H9 (cell line): ENCODE results near the gene MAP3K20. TPM values are rescaled to one million over a fixed set of nuclear protein-coding genes. Genes with fewer than 3 reads are reported as not detected.

Experiments used
- DNase-seq: peaks from one replicate; pipeline ENCODE4 v3.0.0-alpha.2; 2017
- H2AFZ ChIP-seq: one replicate; pipeline ENCODE4 v1.6.1; 2013; ENCODE audit warnings: mild to moderate bottlenecking, low read length, control low read depth, moderate library complexity
- H2AK5ac ChIP-seq: 2 replicates; pipeline ENCODE4 v1.6.1; 2013; ENCODE audit warnings: low read length, control low read depth, mixed read lengths; ENCODE audit not compliant: insufficient read length
- H2BK120ac ChIP-seq: one replicate; pipeline ENCODE4 v1.6.1; 2013; ENCODE audit warnings: low read depth, mild to moderate bottlenecking, low read length, control low read depth, inconsistent platforms; ENCODE audit not compliant: poor library complexity, severe bottlenecking
- H2BK12ac ChIP-seq: 2 replicates; pipeline ENCODE4 v1.6.1; 2013; ENCODE audit warnings: low read length, control low read depth, mixed read lengths, low read depth; ENCODE audit not compliant: insufficient read length
- H2BK15ac ChIP-seq: 2 replicates; pipeline ENCODE4 v1.6.1; 2013; ENCODE audit warnings: low read depth, low read length, control low read depth
- H2BK20ac ChIP-seq: one replicate; pipeline ENCODE4 v1.6.1; 2013; ENCODE audit warnings: low read depth, mild to moderate bottlenecking, low read length, control low read depth, inconsistent platforms; ENCODE audit not compliant: poor library complexity, severe bottlenecking
- H2BK5ac ChIP-seq: 2 replicates; pipeline ENCODE4 v1.6.1; 2013; ENCODE audit warnings: low read length, control low read depth, mixed read lengths; ENCODE audit not compliant: insufficient read length
- H3K14ac ChIP-seq: 2 replicates; pipeline ENCODE4 v1.6.1; 2013; ENCODE audit warnings: low read length, control low read depth; ENCODE audit not compliant: insufficient read depth
- H3K18ac ChIP-seq: 2 replicates; pipeline ENCODE4 v1.6.1; 2013; ENCODE audit warnings: low read depth, mild to moderate bottlenecking, mixed read lengths, low read length, control low read depth; ENCODE audit not compliant: insufficient read length
- H3K23ac ChIP-seq: 2 replicates; pipeline ENCODE4 v1.6.1; 2013; ENCODE audit warnings: low read length, control low read depth, mixed read lengths, low read depth; ENCODE audit not compliant: insufficient read length
- H3K23me2 ChIP-seq: 2 replicates; pipeline ENCODE4 v1.6.1; 2013; ENCODE audit warnings: low read depth, mild to moderate bottlenecking, mixed read lengths, low read length, control low read depth; ENCODE audit not compliant: insufficient read length, poor library complexity, severe bottlenecking
- H3K27ac ChIP-seq: 2 replicates; pipeline ENCODE4 v1.5.1; 2013; ENCODE audit warnings: low read length, control low read depth, mixed read lengths, low read depth; ENCODE audit not compliant: insufficient read length
- H3K27me3 ChIP-seq: 2 replicates; pipeline ENCODE4 v1.6.1; 2013; ENCODE audit warnings: low read length, control low read depth, inconsistent platforms; ENCODE audit not compliant: insufficient read depth
- H3K4ac ChIP-seq: 2 replicates; pipeline ENCODE4 v1.6.1; 2013; ENCODE audit warnings: low read depth, mild to moderate bottlenecking, control low read depth, inconsistent platforms, low read length, moderate library complexity
- H3K4me1 ChIP-seq: 2 replicates; pipeline ENCODE4 v1.6.1; 2013; ENCODE audit warnings: low read length, control low read depth, inconsistent platforms; ENCODE audit not compliant: insufficient read depth
- H3K4me2 ChIP-seq: 2 replicates; pipeline ENCODE4 v1.6.1; 2013; ENCODE audit warnings: low read length, control low read depth, mixed read lengths; ENCODE audit not compliant: insufficient read length, insufficient read depth
- H3K56ac ChIP-seq: 2 replicates; pipeline ENCODE4 v1.6.1; 2013; ENCODE audit warnings: low read depth, mild to moderate bottlenecking, mixed read lengths, low read length, control low read depth; ENCODE audit not compliant: insufficient read length
- H3K79me1 ChIP-seq: 2 replicates; pipeline ENCODE4 v1.6.1; 2013; ENCODE audit warnings: low read depth, mild to moderate bottlenecking, moderate library complexity, low read length, control low read depth, inconsistent platforms; ENCODE audit not compliant: insufficient read depth, poor library complexity, severe bottlenecking
- H3K79me2 ChIP-seq: 2 replicates; pipeline ENCODE4 v1.6.1; 2013; ENCODE audit warnings: low read length, control low read depth, inconsistent platforms; ENCODE audit not compliant: insufficient read depth
- H3K9ac ChIP-seq: 2 replicates; pipeline ENCODE4 v1.6.1; 2013; ENCODE audit warnings: low read length, control low read depth, mixed read lengths; ENCODE audit not compliant: insufficient read length; ENCODE audit errors: extremely low read depth
- H3K9me3 ChIP-seq: one replicate; pipeline ENCODE4 v1.6.1; 2013; ENCODE audit warnings: low read depth, low read length, inconsistent platforms; ENCODE audit not compliant: control insufficient read depth
- H3T11ph ChIP-seq: one replicate; pipeline ENCODE4 v1.6.1; 2013; ENCODE audit warnings: mild to moderate bottlenecking, low read length, control low read depth, inconsistent platforms
- H4K20me1 ChIP-seq: one replicate; pipeline ENCODE4 v1.6.1; 2013; ENCODE audit not compliant: control insufficient read depth, insufficient read length, insufficient read depth
- H4K5ac ChIP-seq: 2 replicates; pipeline ENCODE4 v1.6.1; 2013; ENCODE audit warnings: low read depth, mild to moderate bottlenecking, mixed read lengths, low read length, control low read depth; ENCODE audit not compliant: insufficient read length
- H4K8ac ChIP-seq: replicated peaks from 2 replicates; pipeline ENCODE4 v1.6.1; 2013; ENCODE audit warnings: low read length, control low read depth, mixed read lengths, low read depth; ENCODE audit not compliant: insufficient read length
- H4K91ac ChIP-seq: 2 replicates; pipeline ENCODE4 v1.6.1; 2013; ENCODE audit warnings: low read depth, mild to moderate bottlenecking, moderate library complexity, mixed read lengths, low read length, control low read depth; ENCODE audit not compliant: insufficient read length
- H3K27ac Mint-ChIP-seq, 3 experiments: 2 replicates in 2 of 3; 3 replicates in 1 of 3; pipeline ENCODE4 v1.8.0; 2020 to 2021; ENCODE audit warnings: mixed read lengths in 3 of 3, mild to moderate bottlenecking in 1 of 3, moderate library complexity in 1 of 3
- H3K27me3 Mint-ChIP-seq: 2 replicates; pipeline ENCODE4 v1.8.0; 2021; ENCODE audit warnings: low read depth, mild to moderate bottlenecking, moderate library complexity, mixed read lengths
- H3K36me3 Mint-ChIP-seq, 3 experiments: 2 replicates in 2 of 3; 3 replicates in 1 of 3; pipeline ENCODE4 v1.8.0; 2020 to 2021; ENCODE audit warnings: low read depth in 3 of 3, mixed read lengths in 3 of 3; ENCODE audit not compliant: insufficient read depth in 1 of 3
- H3K4me1 Mint-ChIP-seq, 2 experiments: 2 replicates each; pipeline ENCODE4 v1.8.0; 2020; ENCODE audit warnings: mixed read lengths in 2 of 2
- H3K4me3 Mint-ChIP-seq, 2 experiments: 2 replicates in 1 of 2; 3 replicates in 1 of 2; pipeline ENCODE4 v1.8.0; 2020 to 2021; ENCODE audit warnings: mild to moderate bottlenecking in 2 of 2, mixed read lengths in 2 of 2, moderate library complexity in 1 of 2
- H3K9me3 Mint-ChIP-seq, 2 experiments: 2 replicates in 1 of 2; 3 replicates in 1 of 2; pipeline ENCODE4 v1.8.0; 2020; ENCODE audit warnings: mild to moderate bottlenecking in 2 of 2, mixed read lengths in 2 of 2, moderate library complexity in 1 of 2
- CTCF ChIP-seq: fragments of 200-600 bp; sonication (generic); conservative IDR thresholded peaks from 3 replicates; pipeline ENCODE4 v1.8.0; 2021; ENCODE audit warnings: antibody characterized with exemption, mild to moderate bottlenecking
- WGBS: extraction: QIAGEN DNeasy Blood & Tissue Kit; methylation state at CpG from one replicate; pipeline ENCODE4 v1.1.7; 2013; ENCODE audit warnings: missing lambda C conversion rate, low lambda C conversion rate, mixed read lengths; ENCODE audit not compliant: insufficient read length; ENCODE audit errors: extremely low coverage; 5-methylcytosine and 5-hydroxymethylcytosine counted together
- total RNA-seq: library from RNA; stranded (reverse); gene quantifications from 2 replicates; pipeline ENCODE4 v1.2.1, GENCODE V29; 2021

MAP3K20 gene
- total RNA-seq, 1 experiment from 2014 or later: 8.7 TPM

GRCh38 chr2:173107629-173108022 is 32.0 kb downstream of the MAP3K20 start:
- H2BK120ac ChIP-seq: no peak overlapping the region
- no peaks in the 10 kb centered on the region for H3K27me3 Mint-ChIP-seq
- H3K9ac ChIP-seq: no peak overlapping the region
- no peak overlapping the region for H3K14ac ChIP-seq
- peaks cover 6 to 11% of the 10 kb centered on the region in 2 experiments for H3K4me1 Mint-ChIP-seq
- H3K9me3 Mint-ChIP-seq: peaks cover 0 to 5% of the 10 kb centered on the region in 2 experiments; a peak in 1 of 5 replicates
- no peaks in the 10 kb centered on the region for H3K4me1 ChIP-seq
- no peak overlapping the region for H3K23ac ChIP-seq
- DNase-seq: no peak
- H2BK12ac ChIP-seq: no peak overlapping the region
- no peak overlapping the region for H4K8ac ChIP-seq
- H3T11ph ChIP-seq: no peak overlapping the region
- H3K27me3 ChIP-seq: no peaks in the 10 kb centered on the region
- no peak overlapping the region for H4K5ac ChIP-seq
- no CpG with 5 or more reads among the region's 6 CpGs for WGBS
- no peak overlapping the region for H3K4ac ChIP-seq
- no peak overlapping the region for H4K91ac ChIP-seq
- H3K79me2 ChIP-seq: no peaks in the 10 kb centered on the region
- no peak overlapping the region for H3K27ac Mint-ChIP-seq
- H3K23me2 ChIP-seq: no peaks in the 10 kb centered on the region
- no peak overlapping the region for H3K4me2 ChIP-seq
- no peaks in the 10 kb centered on the region for H3K79me1 ChIP-seq
- no peak for TF ChIP-seq CTCF
- H3K18ac ChIP-seq: no peak overlapping the region
- no peak overlapping the region for H2BK20ac ChIP-seq
- H3K36me3 Mint-ChIP-seq: peaks cover 0 to 6% (median 0%) of the 10 kb centered on the region in 3 experiments; a peak in 2 of 7 replicates
- no peak overlapping the region for H3K27ac ChIP-seq
- H2BK5ac ChIP-seq: no peak overlapping the region
- H2BK15ac ChIP-seq: no peak overlapping the region
- no peak overlapping the region for H3K4me3 Mint-ChIP-seq
- H2AK5ac ChIP-seq: no peak overlapping the region
- H4K20me1 ChIP-seq: no peaks in the 10 kb centered on the region
- H3K9me3 ChIP-seq: no peaks in the 10 kb centered on the region
- H3K56ac ChIP-seq: no peak overlapping the region
- no peak overlapping the region for H2AFZ ChIP-seq
